GM15510 (cell line): ENCODE data around the gene ALDOB.

ENCODE experiments used
- POLR2A ChIP-seq: IDR thresholded peaks from 3 replicates; pipeline ENCODE4 v1.6.1; 2011; ENCODE audit warnings: borderline replicate concordance; ENCODE audit not compliant: insufficient read length; ENCODE audit errors: extremely low read depth

ALDOB gene

DNA sequence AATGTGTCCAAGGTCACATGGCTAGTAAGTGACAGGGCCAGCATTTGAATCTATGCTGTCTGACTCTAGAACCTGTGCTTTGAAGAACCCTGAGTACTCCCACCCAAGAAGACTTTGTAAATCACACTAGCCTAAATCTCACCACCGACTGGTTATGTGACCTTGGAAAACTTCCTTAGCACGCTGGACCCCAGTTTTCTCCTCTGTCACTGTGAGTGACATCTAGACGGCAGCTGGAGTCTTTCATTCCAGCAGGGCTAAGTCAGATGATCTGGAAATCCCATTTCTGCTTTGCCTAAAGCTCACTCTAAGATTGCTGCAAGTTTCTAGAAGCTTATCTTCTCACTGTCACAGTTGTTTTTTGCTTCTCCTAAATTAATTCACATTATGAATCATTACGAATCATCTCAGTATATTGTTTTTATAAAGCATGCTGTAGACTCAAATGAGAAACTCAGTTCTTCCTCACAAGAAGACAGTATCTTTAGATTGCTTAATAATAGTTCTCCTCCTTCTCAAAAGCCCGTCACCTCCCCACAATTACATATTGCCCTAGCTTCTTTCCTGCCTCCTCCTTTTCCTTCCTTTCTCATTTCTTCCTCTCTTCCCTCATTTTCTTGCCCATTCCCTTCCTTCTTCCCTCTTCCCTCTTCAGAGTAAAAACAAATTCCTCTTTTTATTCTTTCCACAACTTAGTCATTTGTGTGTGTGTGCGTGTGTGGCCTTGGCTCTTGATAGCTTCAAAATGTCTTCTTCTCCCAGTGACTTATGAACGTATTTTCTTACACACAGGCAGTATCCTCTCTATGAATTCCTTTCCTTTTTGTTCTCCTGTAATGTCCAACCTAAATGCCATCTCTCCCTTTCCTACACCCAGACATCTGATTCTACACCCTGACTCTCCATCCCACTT, 16.8 kb downstream of the ALDOB start:
- TF ChIP-seq POLR2A = no peak

DNA sequence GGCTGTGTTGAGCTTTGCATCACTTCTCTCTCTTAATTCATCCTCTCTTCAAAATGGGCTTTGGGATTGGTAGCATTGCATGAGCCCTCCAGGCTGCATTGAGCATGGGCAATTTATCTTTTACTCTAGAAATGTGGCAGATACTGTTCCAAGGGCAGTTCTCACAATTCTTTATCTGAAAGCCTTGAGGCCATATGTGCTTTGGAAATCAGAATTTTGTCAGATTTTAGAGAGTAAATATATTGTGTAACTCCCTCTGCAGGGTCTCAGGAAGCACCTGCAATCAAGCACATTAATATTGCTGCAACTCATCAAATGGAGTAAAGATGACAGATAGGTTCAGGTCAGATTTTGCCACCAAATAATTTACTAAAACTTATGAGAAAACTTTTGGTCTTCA, 17.6 kb downstream of the ALDOB start:
- TF ChIP-seq POLR2A = no peak

DNA sequence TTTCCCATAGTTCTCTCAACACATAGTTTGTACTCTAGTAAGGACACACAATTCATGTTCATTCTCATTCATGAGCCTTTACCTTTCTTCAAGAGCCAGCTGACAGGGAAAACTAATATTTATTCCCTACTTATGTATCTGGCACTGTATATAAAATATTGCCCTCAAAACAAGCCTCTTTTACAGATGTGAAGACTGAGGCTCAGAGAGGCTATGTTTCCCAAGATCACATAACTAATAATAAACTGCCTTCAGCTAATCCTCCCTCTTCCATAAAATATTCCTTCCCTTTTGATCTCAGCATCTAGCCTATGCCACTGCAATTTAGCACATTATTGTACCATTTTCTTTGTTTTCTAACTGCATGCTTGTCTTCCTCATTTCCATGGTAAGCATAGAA, 18.2 kb downstream of the ALDOB start:
- TF ChIP-seq POLR2A = no peak

DNA sequence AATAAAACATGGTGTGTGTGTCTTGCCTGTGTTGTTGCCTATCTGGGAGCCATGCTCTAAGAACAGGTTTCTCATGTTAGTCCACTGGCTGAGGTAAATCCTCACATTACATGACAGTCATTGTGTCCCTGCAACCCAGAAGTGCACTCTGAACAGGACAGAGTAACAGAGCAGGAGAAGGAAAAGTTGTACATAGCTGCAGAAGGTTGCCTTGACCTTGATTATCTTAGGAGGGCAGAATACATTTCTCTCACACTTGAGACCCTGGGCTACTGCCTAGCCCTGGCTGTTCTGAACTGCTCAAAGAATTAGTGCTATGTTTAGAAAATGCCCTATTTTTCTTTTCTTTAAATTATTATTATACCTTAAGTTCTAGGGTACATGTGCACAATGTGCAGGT, 20.0 kb downstream of the ALDOB start:
- TF ChIP-seq POLR2A = no peak

DNA sequence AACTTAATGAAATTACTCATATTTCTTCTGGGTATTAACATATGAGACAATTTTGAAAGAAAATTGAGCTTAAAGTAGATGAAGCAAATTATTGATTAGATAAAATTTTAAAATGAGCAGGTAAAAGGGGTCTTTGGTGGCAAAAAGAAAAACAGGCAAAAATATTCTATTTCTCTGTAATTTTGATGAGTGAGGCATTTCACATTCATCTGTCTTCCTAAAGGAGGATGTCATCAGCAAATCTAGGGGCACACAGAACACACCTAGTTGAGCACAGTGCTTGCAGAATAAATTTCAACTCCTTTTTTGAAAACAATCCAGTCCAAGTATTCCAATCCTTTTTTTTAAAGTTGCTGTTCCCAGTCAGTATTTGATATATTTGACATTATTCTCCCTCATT, 20.7 kb downstream of the ALDOB start:
- TF ChIP-seq POLR2A = no peak

DNA sequence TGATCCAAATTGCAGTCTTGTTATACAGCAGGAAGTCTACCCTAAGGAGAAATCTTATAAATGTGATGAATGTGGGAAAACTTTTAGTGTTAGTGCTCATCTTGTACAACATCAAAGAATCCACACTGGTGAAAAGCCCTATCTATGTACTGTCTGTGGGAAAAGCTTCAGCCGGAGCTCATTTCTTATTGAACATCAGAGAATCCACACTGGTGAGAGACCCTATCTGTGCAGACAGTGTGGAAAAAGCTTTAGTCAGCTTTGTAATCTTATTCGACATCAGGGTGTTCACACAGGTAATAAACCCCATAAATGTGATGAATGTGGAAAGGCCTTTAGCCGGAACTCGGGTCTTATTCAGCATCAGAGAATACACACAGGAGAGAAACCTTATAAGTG, 26.5 kb downstream of the ALDOB start:
- no peak for TF ChIP-seq POLR2A

DNA sequence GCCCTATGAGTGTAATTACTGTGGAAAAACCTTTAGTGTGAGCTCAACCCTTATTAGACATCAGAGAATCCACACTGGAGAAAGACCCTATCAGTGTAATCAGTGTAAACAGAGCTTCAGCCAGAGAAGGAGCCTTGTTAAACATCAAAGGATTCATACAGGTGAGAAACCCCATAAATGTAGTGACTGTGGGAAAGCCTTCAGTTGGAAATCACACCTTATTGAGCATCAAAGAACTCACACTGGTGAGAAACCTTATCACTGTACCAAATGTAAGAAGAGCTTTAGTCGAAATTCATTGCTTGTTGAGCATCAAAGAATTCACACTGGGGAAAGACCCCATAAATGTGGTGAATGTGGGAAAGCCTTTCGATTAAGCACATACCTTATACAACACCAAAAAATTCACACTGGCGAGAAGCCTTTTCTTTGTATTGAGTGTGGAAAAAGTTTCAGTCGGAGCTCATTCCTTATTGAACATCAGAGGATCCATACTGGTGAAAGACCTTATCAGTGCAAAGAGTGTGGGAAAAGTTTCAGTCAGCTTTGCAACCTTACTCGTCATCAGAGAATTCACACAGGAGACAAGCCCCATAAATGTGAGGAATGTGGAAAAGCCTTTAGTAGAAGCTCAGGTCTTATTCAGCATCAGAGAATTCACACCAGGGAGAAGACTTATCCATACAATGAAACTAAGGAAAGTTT, 27.0 kb downstream of the ALDOB start:
- TF ChIP-seq POLR2A = no peak

DNA sequence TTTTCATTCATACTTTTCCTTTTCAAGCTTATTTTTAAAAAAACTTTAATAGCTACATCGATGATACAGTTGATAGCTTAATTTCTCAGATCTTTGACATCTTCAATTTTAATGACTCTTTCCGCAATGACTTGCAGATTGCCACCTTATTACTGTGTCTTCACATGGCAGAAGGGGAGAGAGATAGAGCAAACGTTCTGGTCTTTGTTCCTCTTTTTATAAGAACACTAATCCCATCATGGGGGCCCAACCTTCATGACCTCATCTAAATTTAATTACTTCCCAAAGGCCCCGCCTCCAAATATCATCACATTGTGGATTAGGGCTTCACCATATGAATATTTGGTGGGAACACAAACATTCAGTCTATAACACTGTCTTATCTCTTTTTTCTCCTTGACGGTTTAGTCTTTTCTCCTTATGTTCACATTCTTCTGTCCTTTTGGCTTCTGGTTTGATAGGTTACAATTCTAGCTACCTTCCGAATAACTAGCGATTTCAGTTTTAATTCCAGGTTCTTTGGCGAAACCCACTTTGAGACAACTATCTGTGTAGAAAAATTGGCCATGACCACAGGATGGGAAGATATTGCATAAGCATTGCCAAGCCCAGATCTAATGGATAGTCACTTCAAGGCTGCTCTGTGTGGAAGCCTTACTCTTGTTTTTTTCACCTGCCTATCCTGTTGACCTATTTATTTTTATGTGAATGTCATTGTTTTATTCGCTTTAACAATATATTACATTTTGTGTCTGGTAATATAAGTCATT, 31.9 kb downstream of the ALDOB start:
- no peak for TF ChIP-seq POLR2A

DNA sequence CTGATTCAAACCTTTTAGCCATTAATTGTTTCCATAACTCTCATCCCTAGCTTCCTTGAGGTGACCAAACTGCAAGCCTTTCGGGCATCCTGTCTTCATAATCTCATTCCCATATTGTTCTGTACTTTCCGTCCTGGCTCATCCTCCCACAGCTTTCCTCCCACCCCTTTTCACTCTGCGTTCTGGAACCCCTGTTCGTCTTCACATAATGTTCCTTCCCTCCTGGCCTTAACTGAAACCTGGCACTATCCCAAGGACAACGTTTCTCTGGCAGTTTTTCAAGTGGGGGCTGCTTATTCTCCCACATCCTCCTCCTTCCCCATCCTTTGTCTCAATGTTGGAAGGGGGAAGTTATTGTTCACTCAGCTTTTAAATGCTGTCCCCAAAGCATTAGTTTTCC, 35.5 kb downstream of the ALDOB start:
- no peak for TF ChIP-seq POLR2A

DNA sequence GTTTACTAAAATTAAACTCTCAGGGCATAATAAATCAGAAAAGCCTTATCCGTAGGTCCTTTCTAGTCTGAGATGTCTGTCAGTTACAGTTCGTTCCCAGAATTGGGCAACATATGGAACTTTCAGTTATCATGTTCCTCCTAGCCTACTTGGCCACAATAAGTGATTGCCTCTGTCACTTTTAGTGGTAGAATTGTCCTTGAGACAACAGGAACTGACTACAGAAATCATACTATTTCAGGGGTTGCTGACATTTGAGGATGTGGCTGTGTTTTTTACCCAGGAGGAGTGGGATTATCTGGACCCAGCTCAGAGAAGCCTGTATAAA, 36.0 kb downstream of the ALDOB start:
- TF ChIP-seq POLR2A = no peak

DNA sequence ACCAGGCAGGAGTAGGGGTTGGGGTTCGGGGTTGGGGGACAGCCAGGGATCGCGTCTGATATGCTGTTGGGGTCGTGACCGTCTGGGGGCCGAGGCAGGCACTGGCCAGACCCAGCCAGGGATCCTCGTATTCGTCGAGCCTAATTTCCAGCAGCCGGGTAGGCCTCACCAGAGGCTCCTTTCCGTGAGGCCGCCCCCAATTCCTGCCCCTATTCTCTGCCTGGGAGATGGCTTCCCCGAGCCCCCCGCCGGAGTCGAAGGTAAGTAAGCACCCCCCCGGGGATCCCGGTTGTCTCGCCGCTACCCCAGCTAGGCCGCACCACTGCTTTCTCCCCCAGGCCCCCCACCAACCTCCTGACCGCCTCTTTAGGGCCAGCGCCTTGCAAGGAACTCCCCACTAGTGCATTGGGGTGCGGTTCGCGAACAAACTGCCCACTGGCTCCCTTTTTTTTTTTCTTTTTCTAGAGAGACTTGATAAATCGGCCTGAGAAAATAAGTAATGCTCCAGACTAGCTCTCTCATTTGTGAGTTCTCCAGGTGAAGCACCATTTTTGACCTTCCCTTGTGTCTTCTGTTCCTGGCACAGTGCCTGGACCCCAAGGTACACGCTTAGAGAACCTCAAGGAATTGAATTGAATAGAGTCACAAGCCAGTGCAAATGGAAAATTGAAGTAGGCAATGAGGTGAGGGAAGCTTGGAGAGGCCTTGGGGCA, 36.5 kb downstream of the ALDOB start:
- no peak for TF ChIP-seq POLR2A

DNA sequence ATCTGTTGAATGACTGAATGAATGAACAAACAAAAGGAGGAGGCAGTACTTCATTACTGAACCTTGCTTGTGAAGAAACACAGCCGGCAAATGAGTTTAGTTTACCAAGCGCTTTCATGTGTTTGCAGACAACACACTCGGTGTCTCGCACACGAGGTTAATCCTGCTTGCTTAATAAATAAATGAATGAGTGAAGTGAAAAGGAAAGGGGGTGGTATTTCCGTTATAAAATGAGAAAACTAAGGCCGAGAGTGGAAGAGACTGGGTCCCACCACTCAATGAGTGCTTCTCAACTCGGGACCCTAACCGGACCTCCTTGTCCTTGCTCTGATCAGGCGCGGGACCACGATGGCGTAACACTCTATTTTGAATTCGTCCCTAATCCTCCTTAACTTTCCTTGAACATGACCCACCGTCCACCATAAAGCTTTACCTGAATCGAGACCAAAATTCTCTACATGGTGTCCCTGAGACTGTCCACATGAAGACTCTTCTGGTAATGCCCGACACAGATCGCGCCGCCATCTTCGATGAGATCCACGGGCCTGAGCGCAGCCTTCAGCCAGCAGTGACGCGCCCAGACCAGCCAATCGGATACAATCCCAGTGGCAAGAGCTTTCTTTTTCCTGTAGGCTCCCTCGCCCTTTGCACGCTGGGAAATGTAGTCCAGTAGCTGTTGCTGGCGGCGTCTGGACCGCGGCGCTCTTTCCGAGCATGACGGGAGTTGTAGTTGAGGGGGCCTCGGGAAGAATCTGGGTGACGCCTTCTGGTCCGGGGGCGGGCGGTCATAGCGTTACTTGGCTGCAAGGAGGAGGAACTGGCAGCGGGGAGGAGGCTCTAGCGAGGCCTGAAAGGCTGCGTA, 37.3 kb downstream of the ALDOB start, which contains the start of the genes MRPL50 and ZNF189:
Gene MRPL50, minus strand, starts transcription at position 551 of the 862 bp plus-strand sequence. Its CDS starts 26 bp downstream, at position 525.
Gene ZNF189, plus strand, starts transcription at position 784 of the 862 bp plus-strand sequence. CDS start 306 bp downstream, outside the sequence.
- TF ChIP-seq POLR2A = peak; percentile 86

DNA sequence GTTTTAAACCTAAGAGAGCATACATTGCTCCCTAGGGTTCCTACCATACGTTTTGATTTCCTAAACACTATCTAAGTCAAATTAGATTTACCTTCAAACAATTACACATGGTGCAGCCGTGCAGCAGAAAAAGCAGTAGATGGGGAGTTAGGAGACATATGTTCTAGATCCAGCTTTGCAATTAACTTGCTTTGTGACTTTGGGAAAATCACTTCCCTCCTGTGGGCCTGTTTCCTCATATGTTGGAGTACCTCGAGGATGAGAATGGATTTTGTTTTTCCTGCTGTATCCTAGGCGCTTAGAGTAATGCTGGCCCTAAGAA, 37.9 kb downstream of the ALDOB start:
- TF ChIP-seq POLR2A = no peak

DNA sequence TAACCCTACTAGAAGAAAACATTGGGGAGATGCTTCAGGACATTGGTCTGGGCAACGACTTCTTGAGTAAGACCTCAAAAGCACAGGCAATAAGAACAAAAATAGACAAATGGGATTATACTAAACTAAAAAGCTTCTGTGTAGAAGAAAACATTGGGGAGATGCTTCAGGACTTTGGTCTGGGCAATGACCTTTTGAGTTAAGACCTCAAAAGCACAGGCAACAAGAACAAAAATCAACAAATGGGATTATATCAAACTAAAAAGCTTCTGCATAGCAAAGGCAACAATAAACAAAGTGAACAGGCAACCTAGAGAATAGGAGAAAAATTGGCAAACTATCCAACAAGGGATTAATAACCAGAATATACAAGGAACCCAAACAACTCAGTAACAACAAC, 40.9 kb downstream of the ALDOB start:
- TF ChIP-seq POLR2A = no peak
